Measurements from ENCODE around the gene KISS1. TPM values are rescaled to one million over a fixed set of nuclear protein-coding genes. Genes with fewer than 3 reads are reported as not detected.

Gene KISS1
- total RNA-seq, 1 donor from 2014 or later, result not detected

GRCh38 chr1:204217648-204218000, 21.3 kb upstream of the KISS1 start:
- no peak for ATAC-seq

- no peak for ATAC-seq
Measured at GRCh38 chr1:204216880-204217647, 20.8 kb upstream of the KISS1 start.

GRCh38 chr1:204216236-204216635, 19.9 kb upstream of the KISS1 start:
- no peak for ATAC-seq

GRCh38 chr1:204213668-204214662, 17.7 kb upstream of the KISS1 start, which contains the start of gene GOLT1A:
Gene GOLT1A, minus strand, starts transcription at chr1:204213988. Its CDS starts 82 bp downstream, at chr1:204213906.
- ATAC-seq, result peak; percentile 77

- no peak for ATAC-seq
Measured at GRCh38 chr1:204212715-204213114, 16.4 kb upstream of the KISS1 start.

GRCh38 chr1:204211046-204211445, 14.8 kb upstream of the KISS1 start:
- ATAC-seq, result no peak

GRCh38 chr1:204207136-204207616, 10.9 kb upstream of the KISS1 start:
- peak; percentile 76 for ATAC-seq

GRCh38 chr1:204206121-204206520, 9.8 kb upstream of the KISS1 start:
- no peak for ATAC-seq

GRCh38 chr1:204205486-204205885, 9.2 kb upstream of the KISS1 start:
- ATAC-seq, result no peak

GRCh38 chr1:204204944-204205343, 8.7 kb upstream of the KISS1 start:
- no peak for ATAC-seq

GRCh38 chr1:204203206-204203767, 7.0 kb upstream of the KISS1 start:
- ATAC-seq, result no peak

- ATAC-seq, result no peak
Measured at GRCh38 chr1:204202481-204202880, 6.2 kb upstream of the KISS1 start.

GRCh38 chr1:204201348-204202040, 5.2 kb upstream of the KISS1 start:
- ATAC-seq, result no peak

GRCh38 chr1:204199579-204199978, 3.3 kb upstream of the KISS1 start:
- no peak for ATAC-seq

GRCh38 chr1:204198348-204199340, 2.4 kb upstream of the KISS1 start:
- ATAC-seq, result peak; percentile 85

GRCh38 chr1:204197068-204197467, 777 bp upstream of the KISS1 start:
- no peak for ATAC-seq

GRCh38 chr1:204194771-204195170, 1.5 kb downstream of the KISS1 start:
- no peak for ATAC-seq

- no peak for ATAC-seq
Measured at GRCh38 chr1:204194080-204194479, 2.2 kb downstream of the KISS1 start.

- ATAC-seq, result no peak
Measured at GRCh38 chr1:204192589-204193352, 3.5 kb downstream of the KISS1 start.

- no peak for ATAC-seq
Measured at GRCh38 chr1:204192046-204192445, 4.2 kb downstream of the KISS1 start.
